Measurements from ENCODE around the gene METTL5.
"Not testable (repeated sequence)": the region's sequence is repeated elsewhere in the genome, so short reads cannot be mapped to it uniquely, and the experiment has no call there.

The METTL5 gene

DNA sequence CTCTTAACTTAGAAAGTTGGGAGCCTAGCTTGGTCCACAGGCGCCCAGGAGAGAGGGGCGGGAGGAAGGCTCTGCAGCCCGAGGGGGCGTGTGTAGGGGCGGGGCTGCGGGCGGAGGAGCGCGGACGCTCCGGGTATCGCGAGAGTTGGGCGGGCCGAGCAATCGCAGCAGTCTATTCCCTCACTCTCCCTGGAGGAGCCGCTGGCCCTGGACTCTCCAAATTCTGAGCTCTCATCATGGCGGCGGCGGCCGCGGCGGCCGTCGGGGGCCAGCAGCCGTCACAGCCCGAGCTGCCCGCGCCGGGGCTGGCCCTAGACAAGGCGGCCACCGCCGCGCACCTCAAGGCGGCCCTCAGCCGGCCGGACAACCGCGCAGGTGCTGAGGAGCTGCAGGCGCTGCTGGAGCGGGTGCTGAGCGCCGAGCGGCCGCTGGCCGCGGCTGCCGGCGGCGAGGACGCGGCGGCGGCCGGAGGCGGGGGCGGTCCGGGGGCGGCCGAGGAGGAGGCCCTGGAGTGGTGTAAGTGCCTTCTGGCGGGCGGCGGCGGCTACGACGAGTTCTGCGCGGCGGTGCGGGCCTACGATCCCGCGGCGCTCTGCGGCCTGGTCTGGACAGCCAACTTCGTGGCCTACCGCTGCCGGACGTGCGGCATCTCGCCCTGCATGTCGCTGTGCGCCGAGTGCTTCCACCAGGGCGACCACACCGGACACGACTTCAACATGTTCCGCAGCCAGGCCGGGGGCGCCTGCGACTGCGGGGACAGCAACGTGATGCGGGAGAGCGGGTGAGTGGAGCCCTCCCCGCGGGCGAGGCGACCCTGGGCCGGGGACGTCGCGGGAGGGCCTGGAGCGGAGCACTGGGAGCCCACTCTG, 2.8 kb upstream of the METTL5 start, which contains the start of gene UBR3:
Gene UBR3 (plus strand): TSS at position 183 of the 869 bp plus-strand sequence. CDS start 54 bp downstream, at position 237.
- Histone ChIP-seq H3K36me3 (ENCODE audit: control insufficient read depth, insufficient read depth, low read length) (peaks cover 2% of the 10 kb centered on the region), H3K9me3 (ENCODE audit: control insufficient read depth, insufficient read depth, low read length) (no peaks in the 10 kb centered on the region), H3K9ac (ENCODE audit: low read depth, low read length) (no peak within 1 kb of the TSS), H3K27me3 (ENCODE audit: control insufficient read depth, insufficient read depth, low read length) (peaks cover 4% of the 10 kb centered on the region), H3K4me3 (ENCODE audit: low read depth, low read length) (peak within 1 kb of the TSS; percentile 82), H3K4me1 (ENCODE audit: control insufficient read depth, insufficient read depth, low read length) (peaks cover 9% of the 10 kb centered on the region)

- Histone ChIP-seq H3K9ac (ENCODE audit: low read depth, low read length) (peak overlapping the region; percentile 91), H3K9me3 (ENCODE audit: control insufficient read depth, insufficient read depth, low read length) (no peaks in the 10 kb centered on the region), H3K4me1 (ENCODE audit: control insufficient read depth, insufficient read depth, low read length) (peaks cover 8% of the 10 kb centered on the region), H3K36me3 (ENCODE audit: control insufficient read depth, insufficient read depth, low read length) (peaks cover 2% of the 10 kb centered on the region), H3K27me3 (ENCODE audit: control insufficient read depth, insufficient read depth, low read length) (peaks cover 4% of the 10 kb centered on the region), H3K4me3 (ENCODE audit: low read depth, low read length) (peak overlapping the region; percentile 87)
Observed at GRCh38 chr2:169823996-169824372, 721 bp downstream of the METTL5 start.

DNA sequence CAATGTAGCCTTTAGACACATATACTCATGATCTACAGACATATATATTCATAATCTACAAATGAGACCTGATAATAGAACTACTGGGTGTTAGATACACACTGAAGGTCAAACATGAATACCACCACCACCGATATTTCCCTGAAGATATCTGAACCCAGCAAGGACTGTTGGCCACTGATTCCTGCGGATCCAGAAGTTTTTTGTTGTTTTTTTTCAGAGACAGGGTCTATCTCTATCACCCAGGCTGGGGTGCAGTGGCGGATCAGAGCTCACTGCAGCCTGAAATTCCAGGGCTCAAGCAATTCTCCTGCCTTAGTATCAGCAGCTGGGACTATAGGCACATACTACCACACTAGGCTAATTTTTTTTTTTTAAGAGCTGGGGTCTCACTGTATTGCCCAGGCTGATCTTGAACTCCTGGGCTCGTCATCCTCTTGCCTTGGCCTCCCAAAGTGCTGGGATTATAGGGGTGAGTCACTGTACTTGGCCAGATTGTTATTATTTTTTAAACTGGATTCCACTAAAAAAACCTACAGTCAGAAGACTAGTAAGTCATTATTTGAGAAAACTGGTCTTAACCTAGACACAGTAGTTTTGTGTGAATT, 1.8 kb downstream of the METTL5 start:
- Histone ChIP-seq H3K4me1 (ENCODE audit: control insufficient read depth, insufficient read depth, low read length) (peaks cover 3% of the 10 kb centered on the region), H3K27me3 (ENCODE audit: control insufficient read depth, insufficient read depth, low read length) (peaks cover 4% of the 10 kb centered on the region), H3K9ac (ENCODE audit: low read depth, low read length) (no peak overlapping the region), H3K36me3 (ENCODE audit: control insufficient read depth, insufficient read depth, low read length) (peaks cover 2% of the 10 kb centered on the region), H3K4me3 (ENCODE audit: low read depth, low read length) (no peak overlapping the region), H3K9me3 (ENCODE audit: control insufficient read depth, insufficient read depth, low read length) (no peaks in the 10 kb centered on the region)

- Histone ChIP-seq H3K27me3 (ENCODE audit: control insufficient read depth, insufficient read depth, low read length) (peaks cover 4% of the 10 kb centered on the region), H3K9ac (ENCODE audit: low read depth, low read length) (no peak overlapping the region), H3K9me3 (ENCODE audit: control insufficient read depth, insufficient read depth, low read length) (no peaks in the 10 kb centered on the region), H3K36me3 (ENCODE audit: control insufficient read depth, insufficient read depth, low read length) (no peaks in the 10 kb centered on the region), H3K4me1 (ENCODE audit: control insufficient read depth, insufficient read depth, low read length) (peaks cover 3% of the 10 kb centered on the region), H3K4me3 (ENCODE audit: low read depth, low read length) (no peak overlapping the region)
Observed at GRCh38 chr2:169822036-169822435, 2.7 kb downstream of the METTL5 start.

DNA sequence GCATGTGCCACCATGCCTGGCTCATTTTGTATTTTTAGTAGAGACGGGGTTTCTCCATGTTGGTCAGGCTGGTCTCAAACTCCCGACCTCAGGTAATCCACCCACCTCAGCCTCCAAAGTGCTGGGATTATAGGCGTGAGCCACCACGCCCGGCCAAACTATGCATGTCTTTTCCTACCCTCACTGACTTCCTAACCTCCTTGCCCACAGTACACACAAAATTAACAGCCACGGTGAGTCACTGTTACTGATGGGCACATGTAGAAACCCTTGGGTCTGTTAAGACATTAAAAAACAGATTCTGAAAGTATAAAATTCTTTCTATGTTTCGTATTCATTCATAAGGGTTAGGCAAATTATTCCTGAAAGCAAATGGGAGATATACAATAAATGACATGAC, 4.6 kb downstream of the METTL5 start:
- not testable (repeated sequence) for H3K9ac ChIP-seq (ENCODE audit: low read depth, low read length); H3K36me3 ChIP-seq (ENCODE audit: control insufficient read depth, insufficient read depth, low read length); H3K27me3 ChIP-seq (ENCODE audit: control insufficient read depth, insufficient read depth, low read length); H3K4me3 ChIP-seq (ENCODE audit: low read depth, low read length); H3K4me1 ChIP-seq (ENCODE audit: control insufficient read depth, insufficient read depth, low read length); H3K9me3 ChIP-seq (ENCODE audit: control insufficient read depth, insufficient read depth, low read length)

DNA sequence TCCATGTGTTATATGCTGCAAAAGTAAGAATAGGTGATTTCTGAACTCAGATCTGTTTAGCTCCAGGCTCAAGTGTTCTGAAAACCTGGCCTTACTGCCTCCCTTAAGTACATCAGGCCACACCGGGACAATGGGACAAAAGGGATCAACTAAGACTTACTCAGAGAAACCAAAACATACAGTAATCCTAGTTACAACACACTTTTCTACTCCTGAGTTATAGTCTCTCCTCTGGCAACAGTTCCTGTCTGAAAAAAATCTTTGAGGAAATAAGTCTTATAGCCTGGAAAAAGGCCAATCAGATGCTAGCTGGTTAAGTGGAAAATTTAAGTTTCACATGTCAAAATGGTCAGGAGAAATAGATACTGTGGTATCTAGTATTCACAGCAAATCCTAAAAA, 5.6 kb downstream of the METTL5 start:
- Histone ChIP-seq H3K4me1 (ENCODE audit: control insufficient read depth, insufficient read depth, low read length) (no peaks in the 10 kb centered on the region), H3K27me3 (ENCODE audit: control insufficient read depth, insufficient read depth, low read length) (no peaks in the 10 kb centered on the region), H3K36me3 (ENCODE audit: control insufficient read depth, insufficient read depth, low read length) (peaks cover 6% of the 10 kb centered on the region), H3K9ac (ENCODE audit: low read depth, low read length) (no peak overlapping the region), H3K9me3 (ENCODE audit: control insufficient read depth, insufficient read depth, low read length) (no peaks in the 10 kb centered on the region), H3K4me3 (ENCODE audit: low read depth, low read length) (no peak overlapping the region)

DNA sequence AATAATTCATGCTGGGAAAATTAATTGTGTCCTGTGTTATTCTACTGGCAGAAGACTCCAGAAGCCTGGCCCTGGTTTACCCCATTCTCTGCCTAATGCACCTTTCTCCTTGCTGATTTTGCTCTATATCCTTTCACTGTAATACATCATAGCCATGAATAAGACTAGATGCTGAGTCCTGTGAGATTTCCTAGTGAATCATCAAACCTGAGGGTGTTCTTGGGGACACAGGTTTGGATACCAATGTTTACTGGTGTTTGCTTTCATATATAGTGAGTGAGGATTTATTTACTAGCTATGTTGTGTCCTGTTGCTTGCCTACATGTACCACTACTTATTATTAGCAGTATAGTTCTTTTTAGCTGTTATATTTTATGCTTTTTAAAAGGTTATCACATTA, 6.5 kb downstream of the METTL5 start:
- H3K4me3 ChIP-seq (ENCODE audit: low read depth, low read length): no peak overlapping the region
- H3K36me3 ChIP-seq (ENCODE audit: control insufficient read depth, insufficient read depth, low read length): peaks cover 10% of the 10 kb centered on the region
- no peaks in the 10 kb centered on the region for H3K9me3 ChIP-seq (ENCODE audit: control insufficient read depth, insufficient read depth, low read length)
- no peak overlapping the region for H3K9ac ChIP-seq (ENCODE audit: low read depth, low read length)
- H3K4me1 ChIP-seq (ENCODE audit: control insufficient read depth, insufficient read depth, low read length): no peaks in the 10 kb centered on the region
- no peaks in the 10 kb centered on the region for H3K27me3 ChIP-seq (ENCODE audit: control insufficient read depth, insufficient read depth, low read length)

- not testable (repeated sequence) for H3K4me1 ChIP-seq (ENCODE audit: control insufficient read depth, insufficient read depth, low read length); H3K36me3 ChIP-seq (ENCODE audit: control insufficient read depth, insufficient read depth, low read length); H3K9me3 ChIP-seq (ENCODE audit: control insufficient read depth, insufficient read depth, low read length)
Observed at GRCh38 chr2:169817369-169817768, 7.3 kb downstream of the METTL5 start.

GRCh38 chr2:169816961-169817360, 7.7 kb downstream of the METTL5 start:
- not testable (repeated sequence) for H3K36me3 ChIP-seq (ENCODE audit: control insufficient read depth, insufficient read depth, low read length); H3K4me1 ChIP-seq (ENCODE audit: control insufficient read depth, insufficient read depth, low read length); H3K27me3 ChIP-seq (ENCODE audit: control insufficient read depth, insufficient read depth, low read length); H3K9me3 ChIP-seq (ENCODE audit: control insufficient read depth, insufficient read depth, low read length); H3K4me3 ChIP-seq (ENCODE audit: low read depth, low read length); H3K9ac ChIP-seq (ENCODE audit: low read depth, low read length)

More at GRCh38 chr2:169817369-169817768, 7.3 kb downstream of the METTL5 start:
- not testable (repeated sequence) for H3K4me3 ChIP-seq (ENCODE audit: low read depth, low read length); H3K9ac ChIP-seq (ENCODE audit: low read depth, low read length); H3K27me3 ChIP-seq (ENCODE audit: control insufficient read depth, insufficient read depth, low read length)

DNA sequence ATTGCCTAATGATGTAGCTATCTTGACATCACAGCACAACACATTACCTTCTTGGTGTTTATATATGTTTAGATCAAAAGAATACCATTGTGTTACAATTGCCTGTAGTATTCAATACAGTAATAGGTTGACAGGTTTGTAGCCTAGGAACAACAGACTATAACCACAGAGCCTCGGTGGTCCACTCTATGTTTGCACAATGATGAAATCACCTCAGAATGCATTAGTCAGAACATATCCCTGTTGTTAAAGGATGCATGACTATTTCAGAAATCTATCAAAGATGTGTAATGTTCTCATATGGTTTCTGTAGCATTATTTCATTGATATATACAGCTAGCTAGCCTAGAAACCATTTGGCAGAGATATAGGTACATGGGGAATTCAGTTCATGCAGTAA, 8.9 kb downstream of the METTL5 start:
- Histone ChIP-seq H3K36me3 (ENCODE audit: control insufficient read depth, insufficient read depth, low read length) (peaks cover 16% of the 10 kb centered on the region), H3K27me3 (ENCODE audit: control insufficient read depth, insufficient read depth, low read length) (no peaks in the 10 kb centered on the region), H3K4me1 (ENCODE audit: control insufficient read depth, insufficient read depth, low read length) (peaks cover 7% of the 10 kb centered on the region), H3K9me3 (ENCODE audit: control insufficient read depth, insufficient read depth, low read length) (no peaks in the 10 kb centered on the region), H3K9ac (ENCODE audit: low read depth, low read length) (no peak overlapping the region), H3K4me3 (ENCODE audit: low read depth, low read length) (no peak overlapping the region)

- Histone ChIP-seq H3K9ac (ENCODE audit: low read depth, low read length) (no peak overlapping the region), H3K27me3 (ENCODE audit: control insufficient read depth, insufficient read depth, low read length) (no peaks in the 10 kb centered on the region), H3K36me3 (ENCODE audit: control insufficient read depth, insufficient read depth, low read length) (peaks cover 42% of the 10 kb centered on the region), H3K4me3 (ENCODE audit: low read depth, low read length) (no peak overlapping the region), H3K4me1 (ENCODE audit: control insufficient read depth, insufficient read depth, low read length) (peaks cover 9% of the 10 kb centered on the region), H3K9me3 (ENCODE audit: control insufficient read depth, insufficient read depth, low read length) (no peaks in the 10 kb centered on the region)
Observed at GRCh38 chr2:169808221-169808620, 16.5 kb downstream of the METTL5 start.

DNA sequence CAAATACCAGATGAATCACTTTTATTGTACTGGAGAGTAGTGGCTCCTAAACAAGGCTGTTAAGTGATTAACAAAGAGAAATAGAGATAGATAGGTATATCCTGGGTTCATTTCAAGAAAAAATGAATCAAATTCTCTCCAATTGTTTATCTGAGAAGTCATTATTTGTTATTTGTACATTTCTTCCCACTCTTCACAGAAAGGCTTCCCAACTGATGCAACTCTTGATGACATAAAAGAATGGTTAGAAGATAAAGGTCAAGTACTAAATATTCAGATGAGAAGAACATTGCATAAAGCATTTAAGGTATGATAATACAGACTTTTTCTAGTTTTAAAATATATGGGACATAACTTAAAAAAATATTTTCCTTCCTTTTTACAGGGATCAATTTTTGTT, 18.1 kb downstream of the METTL5 start:
- Histone ChIP-seq H3K27me3 (ENCODE audit: control insufficient read depth, insufficient read depth, low read length) (no peaks in the 10 kb centered on the region), H3K4me3 (ENCODE audit: low read depth, low read length) (no peak overlapping the region), H3K4me1 (ENCODE audit: control insufficient read depth, insufficient read depth, low read length) (peaks cover 4% of the 10 kb centered on the region), H3K9ac (ENCODE audit: low read depth, low read length) (no peak overlapping the region), H3K36me3 (ENCODE audit: control insufficient read depth, insufficient read depth, low read length) (peaks cover 43% of the 10 kb centered on the region), H3K9me3 (ENCODE audit: control insufficient read depth, insufficient read depth, low read length) (no peaks in the 10 kb centered on the region)
